Epithelial cell of proximal tubule (primary cell): ENCODE measurements around the gene CRYAB. TPM values are rescaled to one million over a fixed set of nuclear protein-coding genes. Genes with fewer than 3 reads are reported as not detected.
"Not testable (repeated sequence)": the region's sequence is repeated elsewhere in the genome, so short reads cannot be mapped to it uniquely, and the experiment has no call there.

Source experiments
- DNase-seq: peaks from one replicate; pipeline ENCODE4 v3.0.0-alpha.2; 2011; ENCODE audit warnings: low read depth
- H3K4me3 ChIP-seq: 2 replicates; pipeline ENCODE4 v1.5.1; 2011; ENCODE audit warnings: low read depth, mild to moderate bottlenecking, low read length
- CTCF ChIP-seq: conservative IDR thresholded peaks from 2 replicates; pipeline ENCODE4 v1.5.1; 2012; ENCODE audit warnings: low read depth, mild to moderate bottlenecking, low read length
- total RNA-seq: library from RNA; depleted of rRNA; stranded (reverse); fragments of >200 nt; gene quantifications from 2 replicates; pipeline ENCODE4 v1.2.3, GENCODE V29; 2015

The CRYAB gene
- total RNA-seq, 1 donor from 2014 or later = 25.8 TPM

- no peak for DNase-seq
- no peak for TF ChIP-seq CTCF
- H3K4me3 ChIP-seq = peak overlapping the region; percentile 67
Measured at GRCh38 chr11:111909378-111909777, 2.2 kb downstream of the CRYAB start.

- DNase-seq = no peak
- no peak for TF ChIP-seq CTCF
- peak overlapping the region; percentile 67 for H3K4me3 ChIP-seq
Measured at GRCh38 chr11:111908639-111909305, 2.8 kb downstream of the CRYAB start.

GRCh38 chr11:111906680-111907079 lies 4.9 kb downstream of the CRYAB start:
- no peak overlapping the region for H3K4me3 ChIP-seq
- DNase-seq = no peak
- TF ChIP-seq CTCF = no peak

- no peak for TF ChIP-seq CTCF
- H3K4me3 ChIP-seq = no peak overlapping the region
- no peak for DNase-seq
Measured at GRCh38 chr11:111905411-111905810, 6.2 kb downstream of the CRYAB start.

GRCh38 chr11:111886844-111887243 lies 24.7 kb downstream of the CRYAB start:
- no peak for DNase-seq
- TF ChIP-seq CTCF = no peak

GRCh38 chr11:111886032-111886431 lies 25.5 kb downstream of the CRYAB start:
- no peak for TF ChIP-seq CTCF
- no peak overlapping the region for H3K4me3 ChIP-seq
- no peak for DNase-seq

More at GRCh38 chr11:111886844-111887243, 24.7 kb downstream of the CRYAB start:
- H3K4me3 ChIP-seq = no peak overlapping the region

- not testable (repeated sequence) for H3K4me3 ChIP-seq, DNase-seq
Measured at GRCh38 chr11:111885053-111885452, 26.5 kb downstream of the CRYAB start.
